Osteocyte (in vitro differentiated cells): ENCODE data around the gene LYST. TPM values are rescaled to one million over a fixed set of nuclear protein-coding genes. Genes with fewer than 3 reads are reported as not detected.
A peak's percentile ranks its signal among the peaks of the same experiment; 100 is the strongest.

Experiments
- DNase-seq: peaks from one replicate; pipeline ENCODE4 v3.0.0; 2021; ENCODE audit warnings: mixed read lengths; ENCODE audit not compliant: unreplicated experiment; ENCODE audit errors: extremely low spot score
- H3K27ac Mint-ChIP-seq: one replicate; pipeline ENCODE4 v1.8.0; 2021; ENCODE audit warnings: mild to moderate bottlenecking, mixed read lengths; ENCODE audit not compliant: unreplicated experiment
- H3K27me3 Mint-ChIP-seq: one replicate; pipeline ENCODE4 v1.8.0; 2021; ENCODE audit warnings: mixed read lengths; ENCODE audit not compliant: unreplicated experiment
- H3K36me3 Mint-ChIP-seq: one replicate; pipeline ENCODE4 v1.8.0; 2021; ENCODE audit warnings: mixed read lengths; ENCODE audit not compliant: unreplicated experiment
- H3K4me1 Mint-ChIP-seq: one replicate; pipeline ENCODE4 v1.8.0; 2021; ENCODE audit warnings: mixed read lengths; ENCODE audit not compliant: unreplicated experiment
- H3K4me3 Mint-ChIP-seq: one replicate; pipeline ENCODE4 v1.8.0; 2021; ENCODE audit warnings: mild to moderate bottlenecking, moderate library complexity, mixed read lengths; ENCODE audit not compliant: unreplicated experiment
- H3K9me3 Mint-ChIP-seq: one replicate; pipeline ENCODE4 v1.8.0; 2021; ENCODE audit warnings: mixed read lengths; ENCODE audit not compliant: unreplicated experiment
- CTCF ChIP-seq: fragments of 200-600 bp; sonication (generic); IDR thresholded peaks from 2 replicates; pipeline ENCODE4 v1.5.0; 2021; ENCODE audit warnings: antibody characterized with exemption, mild to moderate bottlenecking, moderate library complexity
- total RNA-seq: library from RNA; stranded (reverse); gene quantifications from 2 replicates; pipeline ENCODE4 v1.2.1, GENCODE V29; 2021

Gene LYST
- total RNA-seq, 1 donor from 2014 or later, result 21.7 TPM

GRCh38 chr1:235832011-235832410 is 34.7 kb downstream of the LYST start:
- Mint-ChIP-seq H3K27me3 (no peaks in the 10 kb centered on the region), H3K4me3 (no peak overlapping the region), H3K36me3 (peaks cover 11% of the 10 kb centered on the region), H3K9me3 (no peaks in the 10 kb centered on the region), H3K4me1 (peaks cover 7% of the 10 kb centered on the region), H3K27ac (no peak overlapping the region)
- no peak for DNase-seq
- no peak for TF ChIP-seq CTCF

GRCh38 chr1:235831148-235831547 is 35.6 kb downstream of the LYST start:
- no peaks in the 10 kb centered on the region for H3K27me3 Mint-ChIP-seq
- H3K4me3 Mint-ChIP-seq, result no peak overlapping the region
- peak overlapping the region; percentile 51 for H3K27ac Mint-ChIP-seq
- H3K4me1 Mint-ChIP-seq, result peaks cover 11% of the 10 kb centered on the region
- H3K9me3 Mint-ChIP-seq, result no peaks in the 10 kb centered on the region
- peaks cover 13% of the 10 kb centered on the region for H3K36me3 Mint-ChIP-seq
- TF ChIP-seq CTCF, result no peak
- DNase-seq, result no peak

GRCh38 chr1:235826102-235826854 is 40.4 kb downstream of the LYST start:
- no peak overlapping the region for H3K27ac Mint-ChIP-seq
- H3K9me3 Mint-ChIP-seq, result no peaks in the 10 kb centered on the region
- peaks cover 19% of the 10 kb centered on the region for H3K36me3 Mint-ChIP-seq
- peaks cover 29% of the 10 kb centered on the region for H3K4me1 Mint-ChIP-seq
- DNase-seq, result no peak
- TF ChIP-seq CTCF, result no peak
- H3K27me3 Mint-ChIP-seq, result no peaks in the 10 kb centered on the region
- H3K4me3 Mint-ChIP-seq, result no peak overlapping the region

GRCh38 chr1:235825229-235825628 is 41.5 kb downstream of the LYST start:
- Mint-ChIP-seq H3K4me1 (peaks cover 23% of the 10 kb centered on the region), H3K9me3 (no peaks in the 10 kb centered on the region), H3K27me3 (no peaks in the 10 kb centered on the region), H3K27ac (no peak overlapping the region), H3K4me3 (no peak overlapping the region), H3K36me3 (peaks cover 17% of the 10 kb centered on the region)
- no peak for DNase-seq
- no peak for TF ChIP-seq CTCF

GRCh38 chr1:235823684-235824083 is 43.0 kb downstream of the LYST start:
- no peaks in the 10 kb centered on the region for H3K27me3 Mint-ChIP-seq
- H3K9me3 Mint-ChIP-seq, result no peaks in the 10 kb centered on the region
- peaks cover 23% of the 10 kb centered on the region for H3K4me1 Mint-ChIP-seq
- no peak overlapping the region for H3K4me3 Mint-ChIP-seq
- peaks cover 11% of the 10 kb centered on the region for H3K36me3 Mint-ChIP-seq
- H3K27ac Mint-ChIP-seq, result no peak overlapping the region
- no peak for DNase-seq
- TF ChIP-seq CTCF, result no peak
